Body of pancreas (tissue), 4 donors: ENCODE data around the gene FAM149A. TPM values are rescaled to one million over a fixed set of nuclear protein-coding genes. Genes with fewer than 3 reads are reported as not detected.

Experiments used
- ATAC-seq: fragments of 150-250 bp; one replicate; pipeline ENCODE4 v1.9.1; 2016
- DNase-seq, 4 donors: peaks; one replicate each; pipeline ENCODE4 v3.0.0-alpha.2; 2019
- H3K27ac ChIP-seq, 4 donors: fragments of 200-600 bp; sonication (generic); 1 replicate in 3 of 4; 2 replicates in 1 of 4; pipeline versions ENCODE4 v1.5.1 to v1.6.1; 2016 to 2019; ENCODE audit warnings: mild to moderate bottlenecking in 1 of 4, mixed read lengths in 1 of 4, moderate library complexity in 1 of 4
- H3K27me3 ChIP-seq, 2 donors: fragments of 200-600 bp; sonication (generic); one replicate each; pipeline ENCODE4 v1.6.0; 2016; ENCODE audit warnings: mild to moderate bottlenecking in 1 of 2
- H3K36me3 ChIP-seq, 2 donors: fragments of 200-600 bp; sonication (generic); replicated peaks in 1 of 2; 2 replicates each; pipeline ENCODE4 v1.5.1; 2016; ENCODE audit warnings: low read depth in 2 of 2; ENCODE audit not compliant: insufficient read depth in 1 of 2
- H3K4me1 ChIP-seq: fragments of 200-600 bp; sonication (generic); one replicate; pipeline ENCODE4 v1.6.0; 2016
- H3K4me3 ChIP-seq, 2 donors: fragments of 200-600 bp; sonication (generic); 1 replicate in 1 of 2; 2 replicates in 1 of 2; pipeline ENCODE4 v1.5.1; 2016 to 2019
- H3K9me3 ChIP-seq, 3 donors: fragments of 200-600 bp; sonication (generic); 1 replicate in 2 of 3; 2 replicates in 1 of 3; pipeline ENCODE4 v1.5.1; 2016
- CTCF ChIP-seq, 7 experiments: fragments of 450-650 bp in 4 of 7; fragments of 200-600 bp in 3 of 7; sonication (generic) in 3 of 7; IDR thresholded peaks; one replicate each; pipeline ENCODE4 v1.5.1; 2016 to 2019; ENCODE audit warnings: antibody characterized with exemption in 7 of 7
- POLR2A ChIP-seq, 3 donors: fragments of 450-650 bp; IDR thresholded peaks; one replicate each; pipeline ENCODE4 v1.6.1; 2016; ENCODE audit warnings: antibody characterized with exemption in 3 of 3, mild to moderate bottlenecking in 2 of 3
- WGBS, 2 donors: methylation state at CpG; one replicate each; pipeline ENCODE4 v1.1.5; 2017; 5-methylcytosine and 5-hydroxymethylcytosine counted together
- intact Hi-C: fragments of 100-400 bp; cut with DNase I; formaldehyde crosslinking; loops from one replicate; pipeline ENCODE4 v1.15.1; 2023
- total RNA-seq, 2 donors: library from RNA; depleted of rRNA; stranded (reverse); fragments of >200 nt; gene quantifications; one replicate each; pipeline ENCODE4 v1.1.0, GENCODE V29; 2016

The FAM149A gene
- total RNA-seq = 10 to 100 TPM; 20.8 to 51.4 TPM

- Histone ChIP-seq H3K36me3 (no peaks in the 10 kb centered on the region), H3K27ac (peak within 1 kb of the TSS; percentile 84 to 95 (median 93)), H3K9me3 (no peaks in the 10 kb centered on the region), H3K4me1 (peaks cover 18% of the 10 kb centered on the region), H3K27me3 (no peaks in the 10 kb centered on the region), H3K4me3 (peak within 1 kb of the TSS; percentile 69 to 75)
- intact Hi-C loops = no loop called here
- peak; percentile 86 for ATAC-seq
- 4 to 16% methylated on average over 19 to 46 of the region's 57 CpGs for WGBS, 2 donors
- TF ChIP-seq POLR2A (IDR thresholded peaks at IDR 0.05) (peak; percentile 65 to 79 (median 67)), CTCF (IDR thresholded peaks at IDR 0.05) (no peak)
- DNase-seq = peak; percentile 86 to 92 (median 91)
Observed at GRCh38 chr4:186104114-186104889, at the start of gene FAM149A. Gene FAM149A, plus strand, starts transcription at chr4:186104704.

GRCh38 chr4:186058253-186058979 lies 46.1 kb upstream of the FAM149A start:
- Histone ChIP-seq H3K27ac (no peak overlapping the region), H3K4me1 (no peaks in the 10 kb centered on the region), H3K27me3 (no peaks in the 10 kb centered on the region), H3K4me3 (no peak overlapping the region), H3K9me3 (no peaks in the 10 kb centered on the region), H3K36me3 (no peaks in the 10 kb centered on the region)
- intact Hi-C loops = no loop called here
- DNase-seq = no peak
- no peak for ATAC-seq
- WGBS, 2 donors = 77 to 92% methylated on average over 6 of the region's 6 CpGs
- no peak for TF ChIP-seq CTCF (IDR thresholded peaks at IDR 0.05)
- TF ChIP-seq POLR2A (IDR thresholded peaks at IDR 0.05) = no peak

DNA sequence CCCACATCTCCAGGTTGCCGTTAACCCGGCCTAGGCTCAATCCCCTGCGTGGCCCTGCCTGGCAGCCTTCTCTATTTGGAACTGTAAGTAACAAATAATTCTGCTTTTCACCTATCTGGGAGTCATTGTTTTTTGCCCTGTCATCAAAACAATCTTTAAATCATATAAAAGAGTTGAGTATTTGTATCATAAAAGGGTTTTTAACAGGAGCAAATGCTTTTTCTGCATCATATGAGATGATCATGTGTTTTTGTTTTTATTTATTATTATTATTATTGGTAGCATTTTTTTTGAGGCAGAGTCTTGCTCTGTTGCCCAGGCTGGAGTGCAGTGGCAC lies 45.6 kb upstream of the FAM149A start:
- no peak for DNase-seq
- H3K27me3 ChIP-seq = no peaks in the 10 kb centered on the region
- no peaks in the 10 kb centered on the region for H3K36me3 ChIP-seq
- no peaks in the 10 kb centered on the region for H3K4me1 ChIP-seq
- H3K4me3 ChIP-seq = no peak overlapping the region
- no peaks in the 10 kb centered on the region for H3K9me3 ChIP-seq
- no peak for ATAC-seq
- TF ChIP-seq CTCF (IDR thresholded peaks at IDR 0.05) = no peak
- TF ChIP-seq POLR2A (IDR thresholded peaks at IDR 0.05) = no peak
- 84 to 95% methylated on average over 3 of the region's 3 CpGs for WGBS, 2 donors
- intact Hi-C loops = no loop called here
- no peak overlapping the region for H3K27ac ChIP-seq

DNA sequence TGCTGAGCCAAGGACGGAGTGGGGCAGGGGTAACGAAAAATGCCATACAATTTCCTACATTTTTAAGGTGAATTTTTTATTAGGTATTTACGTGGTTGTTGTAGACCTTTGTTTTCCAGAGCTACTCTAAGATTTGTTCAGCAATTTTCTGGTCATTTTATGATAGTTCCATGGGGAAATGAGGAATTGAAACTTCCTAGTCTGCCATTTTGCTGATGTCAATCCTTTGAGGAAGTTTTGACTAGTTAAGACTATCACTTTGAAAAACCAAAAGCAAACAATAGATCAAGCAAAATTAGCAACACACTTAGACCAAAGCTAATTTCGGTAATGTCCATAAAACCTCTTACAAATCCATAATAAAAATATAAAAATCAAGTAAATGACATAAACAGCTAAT lies 42.6 kb upstream of the FAM149A start:
- intact Hi-C loops = no loop called here
- H3K4me1 ChIP-seq = no peaks in the 10 kb centered on the region
- TF ChIP-seq POLR2A (IDR thresholded peaks at IDR 0.05) (no peak), CTCF (IDR thresholded peaks at IDR 0.05) (no peak)
- WGBS, 2 donors = 86 to 88% methylated on average over 4 of the region's 4 CpGs
- DNase-seq (no peak), ATAC-seq (no peak)
- no peaks in the 10 kb centered on the region for H3K36me3 ChIP-seq
- H3K4me3 ChIP-seq = no peak overlapping the region
- no peaks in the 10 kb centered on the region for H3K9me3 ChIP-seq
- no peak overlapping the region for H3K27ac ChIP-seq
- H3K27me3 ChIP-seq = no peaks in the 10 kb centered on the region
